Panc1 (cell line): ENCODE results near the gene ABI1.

ENCODE experiments used
- POLR2AphosphoS5 ChIP-seq: IDR thresholded peaks from 2 replicates; pipeline ENCODE4 v1.6.1; 2012; ENCODE audit warnings: mild to moderate bottlenecking, low read depth, low read length, moderate library complexity
- TCF7L2 ChIP-seq: IDR thresholded peaks from 2 replicates; pipeline ENCODE4 v1.6.1; 2011; ENCODE audit warnings: mild to moderate bottlenecking, low read depth, low read length, inconsistent platforms
- TF ChIP-seq, protein P1 (sequence below): fragments of 450-650 bp; IDR thresholded peaks from 2 replicates; pipeline ENCODE4 v1.5.1; 2017; ENCODE audit warnings: mild to moderate bottlenecking
- TF ChIP-seq, protein P2 (sequence below), 2 experiments: IDR thresholded peaks; 2 replicates each; pipeline ENCODE4 v1.6.1; 2011 to 2012; ENCODE audit warnings: low read depth in 2 of 2, control low read depth in 1 of 2, low read length in 1 of 2, mild to moderate bottlenecking in 1 of 2, moderate library complexity in 1 of 2; ENCODE audit not compliant: insufficient read depth in 1 of 2

DNA sequence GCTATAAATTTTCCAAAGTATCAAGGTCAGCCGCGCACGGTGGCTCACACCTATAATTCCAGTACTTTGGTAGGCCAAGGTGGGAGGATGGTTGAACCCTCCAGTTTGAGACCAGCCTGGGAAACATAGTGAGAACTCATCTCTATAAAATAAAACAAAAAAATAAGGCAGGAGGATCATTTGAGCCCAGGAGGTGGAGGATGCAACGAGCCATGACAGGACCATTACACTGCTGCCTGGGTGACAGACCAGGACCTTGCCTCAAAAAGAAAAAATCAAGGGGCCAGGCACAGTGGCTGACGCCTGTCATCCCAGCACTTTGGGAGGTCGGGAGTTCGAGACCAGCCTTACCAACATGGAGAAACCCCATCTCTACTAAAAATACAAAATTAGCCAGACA, 60.3 kb downstream of the ABI1 start:
- TF ChIP-seq, protein P1, sequence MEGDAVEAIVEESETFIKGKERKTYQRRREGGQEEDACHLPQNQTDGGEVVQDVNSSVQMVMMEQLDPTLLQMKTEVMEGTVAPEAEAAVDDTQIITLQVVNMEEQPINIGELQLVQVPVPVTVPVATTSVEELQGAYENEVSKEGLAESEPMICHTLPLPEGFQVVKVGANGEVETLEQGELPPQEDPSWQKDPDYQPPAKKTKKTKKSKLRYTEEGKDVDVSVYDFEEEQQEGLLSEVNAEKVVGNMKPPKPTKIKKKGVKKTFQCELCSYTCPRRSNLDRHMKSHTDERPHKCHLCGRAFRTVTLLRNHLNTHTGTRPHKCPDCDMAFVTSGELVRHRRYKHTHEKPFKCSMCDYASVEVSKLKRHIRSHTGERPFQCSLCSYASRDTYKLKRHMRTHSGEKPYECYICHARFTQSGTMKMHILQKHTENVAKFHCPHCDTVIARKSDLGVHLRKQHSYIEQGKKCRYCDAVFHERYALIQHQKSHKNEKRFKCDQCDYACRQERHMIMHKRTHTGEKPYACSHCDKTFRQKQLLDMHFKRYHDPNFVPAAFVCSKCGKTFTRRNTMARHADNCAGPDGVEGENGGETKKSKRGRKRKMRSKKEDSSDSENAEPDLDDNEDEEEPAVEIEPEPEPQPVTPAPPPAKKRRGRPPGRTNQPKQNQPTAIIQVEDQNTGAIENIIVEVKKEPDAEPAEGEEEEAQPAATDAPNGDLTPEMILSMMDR = no peak
- no peak for TF ChIP-seq POLR2AphosphoS5
- TF ChIP-seq, protein P2, sequence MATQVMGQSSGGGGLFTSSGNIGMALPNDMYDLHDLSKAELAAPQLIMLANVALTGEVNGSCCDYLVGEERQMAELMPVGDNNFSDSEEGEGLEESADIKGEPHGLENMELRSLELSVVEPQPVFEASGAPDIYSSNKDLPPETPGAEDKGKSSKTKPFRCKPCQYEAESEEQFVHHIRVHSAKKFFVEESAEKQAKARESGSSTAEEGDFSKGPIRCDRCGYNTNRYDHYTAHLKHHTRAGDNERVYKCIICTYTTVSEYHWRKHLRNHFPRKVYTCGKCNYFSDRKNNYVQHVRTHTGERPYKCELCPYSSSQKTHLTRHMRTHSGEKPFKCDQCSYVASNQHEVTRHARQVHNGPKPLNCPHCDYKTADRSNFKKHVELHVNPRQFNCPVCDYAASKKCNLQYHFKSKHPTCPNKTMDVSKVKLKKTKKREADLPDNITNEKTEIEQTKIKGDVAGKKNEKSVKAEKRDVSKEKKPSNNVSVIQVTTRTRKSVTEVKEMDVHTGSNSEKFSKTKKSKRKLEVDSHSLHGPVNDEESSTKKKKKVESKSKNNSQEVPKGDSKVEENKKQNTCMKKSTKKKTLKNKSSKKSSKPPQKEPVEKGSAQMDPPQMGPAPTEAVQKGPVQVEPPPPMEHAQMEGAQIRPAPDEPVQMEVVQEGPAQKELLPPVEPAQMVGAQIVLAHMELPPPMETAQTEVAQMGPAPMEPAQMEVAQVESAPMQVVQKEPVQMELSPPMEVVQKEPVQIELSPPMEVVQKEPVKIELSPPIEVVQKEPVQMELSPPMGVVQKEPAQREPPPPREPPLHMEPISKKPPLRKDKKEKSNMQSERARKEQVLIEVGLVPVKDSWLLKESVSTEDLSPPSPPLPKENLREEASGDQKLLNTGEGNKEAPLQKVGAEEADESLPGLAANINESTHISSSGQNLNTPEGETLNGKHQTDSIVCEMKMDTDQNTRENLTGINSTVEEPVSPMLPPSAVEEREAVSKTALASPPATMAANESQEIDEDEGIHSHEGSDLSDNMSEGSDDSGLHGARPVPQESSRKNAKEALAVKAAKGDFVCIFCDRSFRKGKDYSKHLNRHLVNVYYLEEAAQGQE (IDR thresholded peaks at IDR 0.05; ENCODE audit: insufficient read depth in 1 of 2, low read depth in 2 of 2, low read length in 1 of 2) = no peak
- no peak for TF ChIP-seq TCF7L2
